Activated gamma-delta T cell treated with Interleukin-2 at 50 U/mL for 16 hours (primary cell): ENCODE measurements around the gene S100P.
"Not testable (repeated sequence)": the region's sequence is repeated elsewhere in the genome, so short reads cannot be mapped to it uniquely, and the experiment has no call there.

Experiments used
- DNase-seq: peaks from one replicate; pipeline ENCODE4 v3.0.0-alpha.2; 2020

Gene S100P

DNA sequence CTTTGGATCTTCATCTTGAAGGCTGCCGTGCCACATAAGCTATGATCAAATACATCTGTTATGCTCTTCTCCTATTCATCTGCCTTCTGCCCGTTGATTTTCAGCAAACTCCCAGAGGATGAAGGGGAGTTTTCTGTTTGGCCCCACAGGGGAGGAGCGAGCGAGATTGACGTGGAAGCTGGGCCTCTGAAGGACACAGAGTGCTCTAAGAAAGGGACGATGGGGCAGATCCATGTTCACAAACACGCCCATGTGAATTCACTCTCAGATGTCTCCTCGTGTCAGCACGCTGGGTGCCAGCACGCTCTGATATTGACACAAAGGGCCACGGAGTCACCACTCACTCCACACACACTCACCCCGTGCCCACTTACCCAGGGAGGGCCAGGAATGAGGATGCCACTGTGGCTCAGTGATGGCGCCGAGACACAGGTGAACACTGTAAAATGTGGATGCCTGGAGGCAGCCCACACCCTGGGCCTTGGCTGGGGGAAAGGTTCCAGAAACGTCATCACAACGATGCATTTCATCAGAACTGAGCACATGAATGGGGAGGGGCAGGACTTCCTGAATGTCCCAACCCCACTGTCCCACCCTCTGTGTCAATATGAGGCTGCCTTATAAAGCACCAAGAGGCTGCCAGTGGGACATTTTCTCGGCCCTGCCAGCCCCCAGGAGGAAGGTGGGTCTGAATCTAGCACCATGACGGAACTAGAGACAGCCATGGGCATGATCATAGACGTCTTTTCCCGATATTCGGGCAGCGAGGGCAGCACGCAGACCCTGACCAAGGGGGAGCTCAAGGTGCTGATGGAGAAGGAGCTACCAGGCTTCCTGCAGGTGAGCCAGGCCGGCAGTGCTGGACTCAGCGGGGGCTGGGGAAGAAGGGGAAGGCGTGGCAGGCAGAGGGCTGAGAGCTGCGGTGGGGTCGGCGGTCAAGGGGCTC, at the start of gene S100P:
Gene S100P, plus strand, starts transcription at position 648 of the 946 bp plus-strand sequence. Its CDS starts 55 bp downstream, at position 703.
- DNase-seq: no peak

DNA sequence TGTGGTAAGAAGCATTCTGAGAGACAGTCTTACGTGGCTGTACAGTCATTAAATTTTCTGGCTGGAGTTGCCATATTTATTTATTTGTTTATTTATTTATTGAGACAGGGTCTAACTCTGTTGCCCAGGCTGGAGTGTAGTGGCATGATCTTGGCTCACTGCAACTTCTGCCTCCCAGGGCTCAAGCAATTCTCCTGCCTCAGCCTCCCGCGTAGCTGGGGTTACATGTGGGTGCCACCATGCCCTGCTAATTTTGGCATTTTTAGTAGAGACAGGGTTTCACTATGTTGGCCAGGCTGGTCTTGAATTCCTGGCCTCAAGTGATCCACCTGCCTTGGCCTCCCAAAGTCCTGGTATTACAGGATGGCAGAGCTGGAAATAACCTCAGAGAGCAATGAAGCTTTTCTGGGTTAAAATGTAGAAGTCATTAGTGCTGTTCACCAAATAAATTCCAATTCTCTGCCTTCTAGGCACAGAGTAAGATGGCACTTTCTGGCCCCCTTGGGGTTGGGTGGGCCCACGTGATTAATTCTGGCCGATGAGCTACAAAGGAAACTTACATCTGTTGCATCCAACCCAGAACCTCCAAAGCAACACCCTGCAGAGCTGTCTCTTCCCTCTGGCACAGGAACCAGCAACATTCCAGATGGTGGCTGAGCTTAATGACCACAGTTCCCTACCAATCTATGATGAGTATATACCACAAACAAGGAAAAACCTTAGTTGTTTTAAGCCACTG, 48.7 kb upstream of the S100P start:
- no peak for DNase-seq

DNA sequence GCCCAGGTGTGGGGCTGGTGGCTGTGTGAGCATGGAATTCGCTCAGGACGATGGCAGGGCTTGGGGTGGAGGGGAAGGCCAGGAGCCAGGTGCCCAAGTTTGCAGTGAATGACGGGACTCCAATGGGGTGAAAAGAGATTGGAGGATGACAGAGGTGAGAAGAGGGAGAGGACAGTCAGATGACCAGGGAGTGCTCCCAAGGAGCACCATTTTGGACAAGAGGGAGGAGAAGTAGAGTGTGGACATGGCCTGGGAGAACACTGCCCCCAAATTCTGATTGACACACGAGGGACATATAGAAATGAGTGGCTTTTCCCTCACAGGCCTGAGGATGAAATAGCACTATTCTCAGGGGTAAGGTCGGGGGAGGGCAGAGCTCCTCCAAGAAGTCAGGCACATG, 46.5 kb upstream of the S100P start:
- DNase-seq: no peak

DNA sequence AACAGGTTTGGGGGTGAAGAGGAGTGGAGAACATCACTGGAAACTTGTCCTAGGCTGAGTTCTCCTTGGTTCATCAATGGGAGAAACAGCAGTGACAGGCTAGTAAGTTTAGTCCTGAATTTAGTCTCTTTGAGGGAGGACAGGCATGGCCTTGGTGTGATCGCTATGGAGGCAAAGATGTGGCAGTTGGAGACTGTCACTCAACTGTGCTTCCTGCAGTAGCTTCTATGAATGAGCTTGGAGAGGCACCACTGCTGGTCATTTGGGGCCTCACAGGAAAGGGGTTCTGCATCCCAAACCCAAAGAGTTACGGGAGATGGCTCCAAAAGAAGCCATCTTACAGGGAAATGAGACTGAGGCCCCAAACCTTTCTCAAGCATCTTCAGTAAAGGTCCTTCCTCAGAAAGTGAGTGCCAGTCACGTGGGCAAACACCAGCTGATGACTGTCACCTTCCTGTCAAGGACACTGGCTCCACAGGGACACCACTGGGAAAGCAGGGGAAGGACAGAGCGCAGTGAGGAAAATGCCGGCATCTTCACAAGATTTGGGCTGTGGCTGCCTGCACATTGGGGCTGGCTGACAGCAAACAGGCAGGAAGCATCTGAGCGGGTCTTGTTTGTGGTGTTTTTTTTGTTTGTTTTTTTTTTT, 46.0 kb upstream of the S100P start:
- DNase-seq: no peak

DNA sequence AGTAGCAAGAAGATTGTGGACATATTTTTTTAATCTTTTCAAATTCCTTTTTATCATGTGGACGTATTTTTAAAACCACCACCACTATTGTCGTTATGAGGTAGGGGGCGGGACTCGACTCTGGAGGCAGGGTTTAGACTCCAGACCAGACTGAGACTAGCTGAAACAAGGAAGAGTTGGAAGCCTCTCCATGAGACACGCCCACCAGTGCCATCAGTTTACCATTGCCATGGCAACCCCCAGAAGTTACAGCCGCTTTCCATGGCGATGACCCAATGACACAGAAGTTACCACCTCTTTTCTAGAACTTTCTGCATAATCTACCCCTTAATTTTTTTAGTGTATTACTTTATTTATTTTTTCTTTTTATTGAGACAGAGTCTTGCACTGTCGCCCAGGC, 44.5 kb upstream of the S100P start:
- no peak for DNase-seq

DNA sequence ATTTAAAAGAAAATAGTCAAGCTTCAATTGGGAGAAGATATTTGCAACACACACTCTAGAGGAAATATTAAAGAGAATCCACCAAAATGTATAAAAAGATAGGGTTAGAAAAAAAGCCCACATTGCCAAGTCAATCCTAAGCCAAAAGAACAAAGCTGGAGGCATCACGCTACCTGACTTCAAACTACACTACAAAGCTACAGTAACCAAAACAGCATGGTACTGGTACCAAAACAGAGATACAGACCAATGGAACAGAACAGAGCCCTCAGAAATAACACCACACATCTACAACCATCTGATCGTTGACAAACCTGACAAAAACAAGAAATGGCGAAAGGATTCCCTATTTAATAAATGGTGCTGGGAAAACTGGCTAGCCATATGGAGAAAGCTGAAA, 39.5 kb upstream of the S100P start:
- DNase-seq: not testable (repeated sequence)

DNA sequence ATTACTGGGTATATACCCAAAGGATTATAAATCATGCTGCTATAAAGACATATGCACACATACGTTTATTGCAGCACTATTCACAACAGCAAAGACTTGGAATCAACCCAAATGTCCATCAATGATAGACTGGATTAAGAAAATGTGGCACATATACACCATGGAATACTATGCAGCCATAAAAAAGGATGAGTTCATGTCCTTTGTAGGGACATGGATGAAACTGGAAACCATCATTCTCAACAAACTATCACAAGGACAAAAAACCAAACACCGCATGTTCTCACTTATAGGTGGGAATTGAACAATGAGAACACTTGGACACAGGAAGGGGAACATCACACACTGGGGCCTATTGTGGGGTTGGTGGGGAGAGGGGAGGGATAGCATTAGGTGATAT, 38.4 kb upstream of the S100P start:
- DNase-seq: not testable (repeated sequence)

DNA sequence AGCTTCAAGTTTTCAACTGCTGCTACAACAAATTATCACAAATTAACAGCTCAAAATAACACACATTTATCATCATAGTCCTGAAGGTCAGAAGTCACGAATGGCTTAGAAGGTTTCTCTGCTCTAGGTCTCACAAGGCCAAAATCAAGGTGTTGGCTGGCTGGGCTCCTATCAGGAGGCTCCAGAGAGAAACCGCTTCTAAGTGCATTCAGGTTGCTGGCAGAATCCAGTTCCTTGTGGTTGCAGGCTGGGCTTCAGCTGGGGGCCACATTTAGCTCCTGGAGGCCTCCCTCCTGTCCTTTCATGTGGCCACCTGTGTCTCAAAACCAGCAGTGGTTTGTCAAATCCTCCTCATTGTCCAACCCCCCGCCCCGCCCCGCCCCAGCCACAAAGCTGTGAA, 37.8 kb upstream of the S100P start:
- no peak for DNase-seq

DNA sequence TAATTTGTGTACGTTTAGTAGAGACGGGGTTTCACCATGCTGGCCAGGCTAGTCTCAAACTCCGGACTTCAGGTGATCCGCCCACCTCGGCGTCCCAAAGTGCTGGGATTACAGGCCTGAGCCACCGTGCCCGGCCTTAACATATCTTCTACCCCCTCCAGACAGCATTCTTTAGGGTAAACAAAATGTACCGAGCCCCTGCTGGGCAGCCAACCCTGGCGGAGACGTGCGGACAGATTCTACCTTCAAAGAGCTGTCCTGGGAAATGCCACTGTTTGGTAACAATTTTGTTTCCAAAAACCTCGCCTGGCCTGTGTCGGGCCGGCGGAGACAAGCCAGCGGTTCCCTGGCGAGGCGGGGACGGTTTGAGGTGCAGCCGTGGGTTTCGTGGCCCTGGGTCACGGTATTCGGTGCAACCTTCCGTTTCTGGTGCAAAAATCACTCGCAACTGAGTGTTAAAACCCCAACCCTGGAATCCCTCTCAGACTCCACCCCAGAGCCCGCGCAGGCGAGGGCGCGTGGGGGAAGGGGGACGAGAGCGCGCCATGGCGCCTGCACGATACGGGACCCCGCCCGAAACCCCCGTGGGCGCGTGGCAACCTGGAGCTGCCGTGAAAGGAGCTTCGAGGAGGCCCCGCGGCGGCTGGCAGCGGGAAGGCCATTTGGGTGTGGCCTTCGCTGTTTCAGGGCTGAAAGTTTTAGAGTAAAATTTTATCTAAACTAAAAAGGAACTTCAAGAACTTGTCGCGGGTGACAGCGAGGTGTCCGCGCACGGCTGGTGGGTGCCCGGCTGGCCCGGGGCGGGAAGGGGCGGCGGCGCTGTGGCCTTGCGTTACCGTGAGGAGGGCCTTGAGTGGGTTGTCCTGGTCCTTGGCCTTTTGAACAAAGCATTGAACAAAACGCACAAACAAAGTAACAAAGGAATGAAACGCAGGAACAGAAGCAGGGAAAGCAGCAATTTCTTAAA, 36.2 kb upstream of the S100P start:
- DNase-seq: no peak

DNA sequence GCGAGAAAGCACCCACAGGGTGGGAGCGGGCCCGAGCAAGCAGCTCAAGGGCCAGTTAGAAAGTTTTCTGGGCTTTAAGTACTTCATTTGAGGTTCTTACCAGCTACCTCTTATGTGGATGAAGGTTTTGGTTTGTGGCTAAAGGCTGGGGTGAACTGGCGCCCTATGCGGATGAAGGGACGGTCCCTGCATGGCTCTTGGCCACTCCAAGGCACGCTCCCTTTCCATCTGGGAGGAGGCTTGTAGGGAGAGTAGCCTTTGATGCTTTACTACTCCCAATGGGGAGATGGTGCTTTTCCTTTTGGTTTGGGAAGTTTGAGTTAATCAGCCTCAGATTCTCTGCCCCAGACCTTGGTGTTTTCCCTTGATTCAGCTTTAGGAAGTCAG, 35.5 kb upstream of the S100P start:
- DNase-seq: no peak

DNA sequence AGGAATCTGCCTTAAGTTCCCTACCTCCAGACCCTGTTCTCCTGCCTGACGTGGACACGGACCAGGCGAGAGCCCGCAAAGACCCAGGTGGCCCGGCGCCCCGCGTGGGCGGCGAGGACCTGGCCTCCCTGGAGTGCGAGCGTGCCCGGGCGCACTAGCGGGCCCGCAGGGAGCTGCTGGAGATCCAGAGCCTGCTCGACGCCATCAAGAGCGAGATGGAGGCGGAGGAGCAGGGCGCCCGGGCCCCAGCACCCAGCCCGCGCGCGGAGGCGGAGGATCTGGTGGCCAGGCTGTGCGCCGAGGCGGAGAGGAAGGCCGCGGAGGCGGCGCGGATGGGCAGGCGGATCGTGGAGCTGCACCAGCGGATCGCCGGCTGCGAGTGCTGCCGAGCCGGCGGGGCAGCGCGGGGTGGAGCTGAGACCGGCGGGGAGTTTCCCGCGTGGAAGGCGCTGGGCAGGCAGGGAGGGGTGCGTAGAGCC, 35.0 kb upstream of the S100P start:
- peak; percentile 44 for DNase-seq

DNA sequence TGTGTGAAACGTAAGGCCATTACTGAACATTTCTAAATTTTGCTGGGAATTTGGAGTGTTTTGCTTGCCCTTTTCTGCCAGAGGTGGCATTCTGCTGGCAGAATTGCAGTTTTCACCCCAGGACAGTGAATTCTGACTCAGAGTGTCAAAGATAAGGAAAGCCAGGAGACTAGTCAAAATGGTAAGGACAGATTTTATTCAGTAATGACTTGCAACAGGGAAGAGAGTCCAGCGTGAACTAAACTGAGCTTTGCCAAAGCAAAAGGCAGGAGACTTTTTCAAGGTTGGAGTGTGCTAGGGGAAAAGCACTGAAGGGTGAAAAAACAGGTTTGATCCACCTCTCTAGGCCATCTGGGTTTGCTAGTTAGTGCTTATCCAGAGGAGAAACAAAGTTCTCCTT, 33.8 kb upstream of the S100P start:
- no peak for DNase-seq

DNA sequence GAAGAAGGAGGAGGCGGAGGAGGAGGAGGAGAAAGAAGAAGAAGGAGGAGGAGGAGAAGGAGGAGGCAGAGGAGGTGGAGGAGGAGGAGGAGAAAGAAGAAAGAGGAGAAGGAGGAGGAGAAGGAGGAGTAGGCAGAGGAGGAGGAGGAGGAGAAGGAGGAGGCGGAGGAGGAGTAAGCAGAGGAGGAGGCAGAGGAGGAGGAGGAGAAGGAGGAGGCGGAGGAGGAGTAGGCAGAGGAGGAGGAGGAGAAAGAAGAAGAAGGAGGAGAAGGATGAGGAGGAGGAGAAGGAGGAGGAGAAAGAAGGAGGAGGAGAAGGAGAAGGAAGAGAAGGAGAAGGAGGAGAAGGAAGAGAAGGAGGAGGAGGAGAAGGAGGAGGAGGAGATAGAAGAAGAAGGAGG, 33.2 kb upstream of the S100P start:
- no peak for DNase-seq

DNA sequence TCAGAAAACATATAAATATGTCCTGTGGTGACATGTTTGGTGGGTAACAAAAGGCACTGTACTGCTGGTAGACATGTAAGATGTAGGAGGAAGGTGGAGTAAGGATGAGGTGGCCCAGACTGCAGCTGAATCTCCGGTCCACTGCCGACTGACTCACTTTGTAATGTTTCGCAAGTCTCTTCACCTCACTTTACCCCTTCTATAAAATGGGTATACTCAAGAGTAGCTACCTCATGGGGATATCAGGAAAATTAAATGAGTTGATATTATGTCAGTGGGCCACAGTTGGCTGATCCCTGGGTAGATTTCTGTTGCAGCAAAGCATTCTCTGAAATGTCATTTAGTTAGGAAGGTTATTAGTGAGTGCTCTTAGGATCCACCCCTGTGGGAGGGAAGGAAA, 31.1 kb upstream of the S100P start:
- DNase-seq: no peak

DNA sequence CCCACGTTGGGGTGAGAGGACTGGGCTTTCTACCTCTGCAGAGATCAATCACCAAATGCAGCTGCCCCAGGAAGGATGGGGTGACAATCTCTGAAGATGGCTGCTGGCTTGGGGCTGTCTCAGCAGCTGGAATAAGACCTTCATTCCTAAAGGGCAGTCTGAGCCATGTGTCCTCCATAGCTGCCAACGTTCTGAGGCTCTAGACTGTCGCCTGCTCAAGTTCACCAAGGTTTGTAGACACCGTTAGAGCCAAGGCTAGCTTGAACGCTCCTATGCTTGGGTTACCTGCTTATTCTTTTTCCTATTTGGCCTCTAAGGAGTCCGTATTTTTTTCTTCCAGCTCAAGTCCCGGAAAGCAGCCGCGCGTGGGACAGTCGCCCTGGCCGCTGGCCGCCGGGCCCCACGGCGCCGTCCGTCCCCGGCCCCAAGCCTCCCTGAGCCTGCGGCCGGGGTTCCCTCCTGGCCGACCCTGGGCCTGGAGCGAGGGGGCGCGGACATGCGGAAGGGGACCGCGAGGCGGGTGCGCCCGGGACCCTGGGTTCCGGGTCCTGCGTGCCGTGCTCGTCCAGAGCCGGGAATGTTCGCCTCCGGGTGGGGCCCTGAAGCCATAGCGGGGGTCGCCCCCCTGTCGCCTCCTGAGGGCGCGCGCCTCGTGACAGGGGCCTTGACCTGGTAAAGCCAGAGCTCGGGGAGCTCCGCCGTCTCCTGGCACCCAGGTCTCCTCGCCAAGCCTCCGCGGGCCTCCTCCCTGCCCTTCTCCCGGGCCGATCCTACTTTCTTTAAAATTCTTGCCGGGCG, 29.9 kb upstream of the S100P start:
- no peak for DNase-seq

DNA sequence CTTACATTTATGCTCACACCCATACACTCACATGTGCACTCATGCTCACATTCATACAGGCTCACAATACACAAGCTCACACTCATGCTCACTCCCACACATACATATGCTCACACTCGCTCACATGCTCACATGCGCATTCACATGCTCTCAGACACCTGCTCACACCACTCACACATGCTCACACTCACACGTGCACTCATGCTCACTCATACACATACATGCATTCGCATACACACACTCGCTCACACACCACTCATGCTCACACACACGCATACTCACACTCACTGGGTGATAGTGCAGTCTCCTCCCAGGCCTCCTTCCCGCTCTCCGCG, 28.4 kb upstream of the S100P start:
- DNase-seq: no peak

DNA sequence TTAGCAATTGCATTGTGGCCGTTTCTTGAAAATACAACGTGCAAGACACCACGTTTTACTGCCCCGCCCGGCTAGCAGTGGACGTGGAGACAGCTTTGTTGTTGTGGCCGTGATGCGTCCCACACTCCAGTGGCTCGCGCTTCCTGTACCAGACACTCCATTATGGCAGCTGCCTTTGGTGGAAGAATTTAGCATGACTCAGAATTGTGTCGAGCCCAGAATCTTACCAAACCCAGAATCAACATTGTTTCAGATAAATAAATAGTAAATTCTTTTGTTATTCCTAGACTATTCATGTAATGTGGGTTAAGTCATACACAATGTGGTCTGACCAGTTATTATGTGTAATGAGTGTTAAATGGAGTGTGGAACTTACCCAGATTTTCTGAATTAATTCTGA, 25.3 kb upstream of the S100P start:
- DNase-seq: no peak

DNA sequence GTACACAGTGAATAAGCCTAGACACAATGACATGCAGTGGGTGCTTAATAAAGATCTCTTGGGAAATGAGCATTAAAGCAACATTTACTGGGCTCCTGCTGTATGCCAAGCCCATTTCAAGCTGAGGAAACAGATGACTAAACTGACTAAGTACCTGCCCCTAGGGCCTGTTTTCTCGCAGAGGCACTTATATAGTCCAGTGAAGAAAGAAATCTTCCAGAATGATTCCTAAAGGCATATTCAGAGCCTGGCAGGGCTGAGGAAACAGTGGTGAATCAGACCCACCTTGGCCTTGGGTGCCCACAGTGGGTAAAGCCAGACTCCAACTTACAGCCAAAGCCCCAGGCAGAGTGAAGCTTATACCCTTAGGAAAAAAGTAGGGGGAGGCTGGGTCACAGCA, 22.0 kb upstream of the S100P start:
- DNase-seq: no peak

DNA sequence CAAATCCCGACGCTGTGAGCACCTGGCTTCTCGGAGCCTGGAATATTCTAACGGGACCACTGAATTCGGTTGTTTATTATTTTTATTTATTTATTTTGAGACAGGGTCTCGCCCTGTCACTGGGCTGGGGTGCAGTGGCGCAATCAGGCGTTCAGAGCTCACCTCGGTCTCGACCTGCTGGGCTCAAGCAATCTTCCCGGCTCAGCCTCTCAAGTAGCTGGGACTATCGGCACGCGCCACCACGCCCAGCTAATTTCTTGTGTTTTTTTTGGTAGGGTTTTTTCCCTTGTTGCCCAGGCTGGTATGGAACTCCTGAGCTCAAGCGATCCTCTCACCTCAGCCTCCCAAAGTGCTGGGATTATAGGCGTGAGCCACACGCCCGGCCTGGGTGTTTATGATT, 21.5 kb upstream of the S100P start:
- DNase-seq: no peak

DNA sequence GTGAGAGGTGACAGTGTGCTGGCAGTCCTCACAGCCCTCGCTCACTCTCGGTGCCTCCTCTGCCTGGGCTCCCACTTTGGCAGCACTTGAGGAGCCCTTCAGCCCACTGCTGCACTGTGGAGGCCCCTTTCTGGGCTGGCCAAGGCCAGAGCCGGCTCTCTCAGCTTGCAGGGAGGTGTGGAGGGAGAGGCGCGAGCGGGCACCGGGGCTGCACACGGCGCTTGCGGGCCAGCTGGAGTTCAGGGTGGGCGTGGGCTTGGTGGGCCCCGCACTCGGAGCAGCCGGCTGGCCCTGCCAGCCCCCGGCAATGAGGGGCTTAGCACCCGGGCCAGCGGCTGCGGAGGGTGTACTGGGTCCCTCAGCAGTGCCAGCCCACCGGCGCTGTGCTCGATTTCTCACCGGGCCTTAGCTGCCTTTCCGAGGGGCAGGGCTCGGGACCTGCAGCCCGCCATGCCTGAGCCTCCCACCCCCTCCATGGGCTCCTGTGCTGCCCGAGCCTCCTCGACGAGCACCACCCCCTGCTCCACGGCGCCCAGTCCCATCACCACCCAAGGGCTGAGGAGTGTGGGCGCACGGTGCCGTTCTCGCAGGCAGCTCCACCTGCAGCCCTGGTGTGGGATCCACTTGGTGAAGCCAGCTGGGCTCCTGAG, 21.0 kb upstream of the S100P start:
- not testable (repeated sequence) for DNase-seq

DNA sequence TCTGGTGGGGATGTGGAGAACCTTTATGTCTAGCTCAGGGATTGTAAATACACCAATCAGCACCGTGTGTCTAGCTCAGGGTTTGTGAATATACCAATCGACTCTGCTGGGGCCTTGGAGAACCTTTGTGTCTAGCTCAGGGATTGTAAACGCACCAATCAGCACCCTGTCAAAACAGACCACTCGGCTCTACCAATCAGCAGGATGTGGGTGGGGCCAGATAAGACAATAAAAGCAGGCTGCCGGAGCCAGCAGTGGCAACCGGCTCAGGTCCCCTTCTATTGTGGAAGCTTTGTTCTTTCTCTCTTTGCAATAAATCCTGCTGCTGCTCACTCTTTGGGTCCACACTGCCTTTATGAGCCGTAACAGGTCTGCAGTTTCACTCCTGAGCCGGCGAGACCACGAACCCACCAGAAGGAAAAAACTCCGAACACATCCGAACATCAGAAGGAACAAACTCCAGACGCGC, 20.5 kb upstream of the S100P start:
- peak; percentile 35 for DNase-seq
